CD4-positive, alpha-beta memory T cell (primary cell): Measurements from ENCODE around the gene MBD3. TPM values are rescaled to one million over a fixed set of nuclear protein-coding genes. Genes with fewer than 3 reads are reported as not detected.
A peak's percentile ranks its signal among the peaks of the same experiment; 100 is the strongest.
"Not testable (repeated sequence)": the region's sequence is repeated elsewhere in the genome, so short reads cannot be mapped to it uniquely, and the experiment has no call there.

Experiments
- CTCF ChIA-PET: fragments of 350-600 bp; sonication (Branson Sonifier 250); formaldehyde crosslinking; loops from one replicate; lab custom pipeline; 2021; ENCODE audit warnings: inconsistent platforms; ENCODE audit not compliant: partially characterized antibody; lab: Charles Lee
- POLR2A ChIA-PET: fragments of 350-600 bp; sonication (Branson Sonifier 250); formaldehyde crosslinking; loops from one replicate; lab custom pipeline; 2021; ENCODE audit not compliant: partially characterized antibody; lab: Charles Lee
- DNase-seq, 5 donors: peaks; one replicate each; pipeline versions ENCODE4 v3.0.0 to v3.0.0-alpha.2; 2020 to 2022; ENCODE audit warnings: mixed read lengths in 1 of 5
- H3K27ac ChIP-seq: one replicate; pipeline ENCODE4 v1.7.0; 2013; ENCODE audit warnings: low read depth, low read length
- H3K27me3 ChIP-seq: 2 replicates; pipeline ENCODE4 v1.7.0; 2013; ENCODE audit warnings: mild to moderate bottlenecking, low read length, moderate library complexity; ENCODE audit not compliant: insufficient read depth
- H3K36me3 ChIP-seq: 2 replicates; pipeline ENCODE4 v1.7.0; 2013; ENCODE audit warnings: mild to moderate bottlenecking, low read length, moderate library complexity; ENCODE audit not compliant: insufficient read depth
- H3K4me1 ChIP-seq: 2 replicates; pipeline ENCODE4 v1.7.0; 2013; ENCODE audit warnings: mild to moderate bottlenecking, low read length, moderate library complexity; ENCODE audit not compliant: insufficient read depth
- H3K4me3 ChIP-seq, 2 donors: one replicate each; pipeline ENCODE4 v1.7.0; 2013; ENCODE audit warnings: low read length in 2 of 2, mild to moderate bottlenecking in 1 of 2
- H3K9me3 ChIP-seq, 2 donors: one replicate each; pipeline ENCODE4 v1.7.0; 2013; ENCODE audit warnings: low read length in 2 of 2, control low read depth in 1 of 2; ENCODE audit not compliant: control insufficient read depth in 1 of 2
- H3K27ac Mint-ChIP-seq, 7 donors: one replicate each; pipeline ENCODE4 v1.8.0; 2020 to 2021; ENCODE audit warnings: mixed read lengths in 7 of 7, mild to moderate bottlenecking in 6 of 7, inconsistent platforms in 3 of 7, moderate library complexity in 3 of 7
- H3K27me3 Mint-ChIP-seq, 2 donors: one replicate each; pipeline ENCODE4 v1.8.0; 2020 to 2021; ENCODE audit warnings: mixed read lengths in 2 of 2
- H3K36me3 Mint-ChIP-seq, 2 donors: one replicate each; pipeline ENCODE4 v1.8.0; 2020 to 2021; ENCODE audit warnings: mixed read lengths in 2 of 2, inconsistent platforms in 1 of 2, mild to moderate bottlenecking in 1 of 2
- H3K4me1 Mint-ChIP-seq, 4 donors: one replicate each; pipeline ENCODE4 v1.8.0; 2020 to 2021; ENCODE audit warnings: mixed read lengths in 4 of 4, mild to moderate bottlenecking in 1 of 4
- H3K4me3 Mint-ChIP-seq, 8 donors: one replicate each; pipeline ENCODE4 v1.8.0; 2020 to 2021; ENCODE audit warnings: mixed read lengths in 8 of 8, mild to moderate bottlenecking in 7 of 8, moderate library complexity in 6 of 8, inconsistent platforms in 3 of 8
- H3K9me3 Mint-ChIP-seq, 8 donors: one replicate each; pipeline ENCODE4 v1.8.0; 2020 to 2021; ENCODE audit warnings: mixed read lengths in 8 of 8, mild to moderate bottlenecking in 5 of 8, inconsistent platforms in 3 of 8, moderate library complexity in 1 of 8
- intact Hi-C: fragments of 100-400 bp; cut with micrococcal nuclease; formaldehyde crosslinking; loops from one replicate; pipeline ENCODE4 v1.15.1; 2023
- polyA plus RNA-seq, 2 donors: library from polyadenylated mRNA; unstranded; fragments of 300-500 nt; fragmentation: Illumina TruSeq; gene quantifications; one replicate each; pipeline ENCODE4 v1.2.3, GENCODE V29; 2021
- total RNA-seq, 2 experiments: library from RNA; stranded (reverse); gene quantifications; one replicate each; pipeline ENCODE4 v1.2.3, GENCODE V29; 2021

MBD3 gene
- total and polyA plus RNA-seq, 4 experiments from 2014 or later = 3.9 to 62.8 (median 34.6) TPM

- Mint-ChIP-seq H3K9me3 (no peaks in the 10 kb centered on the region), H3K4me3 (no peak overlapping the region), H3K36me3 (no peaks in the 10 kb centered on the region), H3K27me3 (peaks cover 3 to 12% of the 10 kb centered on the region in 2 donors), H3K27ac (no peak overlapping the region), H3K4me1 (no peaks in the 10 kb centered on the region)
- no peak for DNase-seq
- Histone ChIP-seq H3K27me3 (no peaks in the 10 kb centered on the region), H3K27ac (no peak overlapping the region), H3K4me1 (no peaks in the 10 kb centered on the region), H3K9me3 (no peaks in the 10 kb centered on the region), H3K36me3 (no peaks in the 10 kb centered on the region), H3K4me3 (no peak overlapping the region)
- ChIA-PET POLR2A (no interaction called here), CTCF (no interaction called here)
- intact Hi-C loops = no loop called here
Observed at GRCh38 chr19:1553415-1553814, 39.2 kb downstream of the MBD3 start.

GRCh38 chr19:1551068-1552040, 41.3 kb downstream of the MBD3 start:
- intact Hi-C loops = no loop called here
- ChIA-PET POLR2A (no interaction called here), CTCF (interaction anchor here (1.1 to 1.2 kb wide), 2 partner anchors 8 to 275 kb away, joined by 3 read pairs; no protein-coding TSS in a partner anchor)
- H3K36me3 Mint-ChIP-seq = no peaks in the 10 kb centered on the region
- DNase-seq = no peak
- peaks cover 0 to 2% (median 0%) of the 10 kb centered on the region in 4 donors for H3K4me1 Mint-ChIP-seq
- Histone ChIP-seq H3K4me3 (no peak overlapping the region), H3K4me1 (no peaks in the 10 kb centered on the region), H3K36me3 (no peaks in the 10 kb centered on the region), H3K27ac (no peak overlapping the region), H3K9me3 (no peaks in the 10 kb centered on the region), H3K27me3 (no peaks in the 10 kb centered on the region)
- peaks cover 3 to 15% of the 10 kb centered on the region in 2 donors for H3K27me3 Mint-ChIP-seq
- peak overlapping the region in 1 of 7 donors; percentile 63 for H3K27ac Mint-ChIP-seq
- no peak overlapping the region for H3K4me3 Mint-ChIP-seq
- H3K9me3 Mint-ChIP-seq = no peaks in the 10 kb centered on the region

GRCh38 chr19:1549332-1549945, 43.2 kb downstream of the MBD3 start:
- Mint-ChIP-seq H3K27me3 (peaks cover 8 to 19% of the 10 kb centered on the region in 2 donors), H3K27ac (no peak overlapping the region), H3K36me3 (no peaks in the 10 kb centered on the region), H3K4me3 (no peak overlapping the region), H3K9me3 (no peaks in the 10 kb centered on the region), H3K4me1 (peaks cover 0 to 6% (median 2%) of the 10 kb centered on the region in 4 donors)
- Histone ChIP-seq H3K4me3 (no peak overlapping the region), H3K9me3 (no peaks in the 10 kb centered on the region), H3K36me3 (no peaks in the 10 kb centered on the region), H3K4me1 (no peaks in the 10 kb centered on the region), H3K27ac (no peak overlapping the region), H3K27me3 (no peaks in the 10 kb centered on the region)
- DNase-seq = no peak
- intact Hi-C loops = no loop called here
- CTCF ChIA-PET = interaction anchor here (4.0 kb wide), 1 partner anchor 123 kb away, joined by 52 read pairs; no protein-coding TSS in a partner anchor
- POLR2A ChIA-PET = no interaction called here

GRCh38 chr19:1540365-1540925, 52.2 kb downstream of the MBD3 start:
- no peak for DNase-seq
- intact Hi-C loops = no loop called here
- no peaks in the 10 kb centered on the region for H3K4me1 Mint-ChIP-seq
- no peak overlapping the region for H3K27ac ChIP-seq
- H3K27ac Mint-ChIP-seq = no peak overlapping the region
- no peaks in the 10 kb centered on the region for H3K36me3 ChIP-seq
- ChIA-PET CTCF (interaction anchor here (0.6 kb wide), 1 partner anchor 1212 kb away, joined by 3 read pairs; no protein-coding TSS in a partner anchor), POLR2A (no interaction called here)
- no peaks in the 10 kb centered on the region for H3K4me1 ChIP-seq
- H3K27me3 Mint-ChIP-seq = peaks cover 14 to 18% of the 10 kb centered on the region in 2 donors
- no peaks in the 10 kb centered on the region for H3K27me3 ChIP-seq
- H3K36me3 Mint-ChIP-seq = no peaks in the 10 kb centered on the region
- H3K4me3 Mint-ChIP-seq = no peak overlapping the region
- no peaks in the 10 kb centered on the region for H3K9me3 ChIP-seq
- H3K4me3 ChIP-seq = no peak overlapping the region
- H3K9me3 Mint-ChIP-seq = no peaks in the 10 kb centered on the region

GRCh38 chr19:1539749-1540148, 52.9 kb downstream of the MBD3 start:
- H3K27ac ChIP-seq, H3K36me3 ChIP-seq, intact Hi-C loops, H3K4me3 Mint-ChIP-seq, H3K27me3 ChIP-seq, H3K36me3 Mint-ChIP-seq, H3K4me1 ChIP-seq, DNase-seq, POLR2A ChIA-PET, H3K27ac Mint-ChIP-seq, H3K9me3 ChIP-seq, CTCF ChIA-PET, H3K4me3 ChIP-seq, H3K9me3 Mint-ChIP-seq, H3K4me1 Mint-ChIP-seq: not testable (repeated sequence)
- peaks cover 18% of the 10 kb centered on the region in 2 donors for H3K27me3 Mint-ChIP-seq

GRCh38 chr19:1538978-1539377, 53.7 kb downstream of the MBD3 start:
- no peak overlapping the region for H3K27ac ChIP-seq
- intact Hi-C loops = no loop called here
- no peaks in the 10 kb centered on the region for H3K4me1 ChIP-seq
- no peaks in the 10 kb centered on the region for H3K9me3 ChIP-seq
- Mint-ChIP-seq H3K27ac (no peak overlapping the region), H3K4me3 (no peak overlapping the region), H3K4me1 (no peaks in the 10 kb centered on the region), H3K9me3 (no peaks in the 10 kb centered on the region), H3K27me3 (peaks cover 17% of the 10 kb centered on the region in 2 donors), H3K36me3 (no peaks in the 10 kb centered on the region)
- ChIA-PET POLR2A (no interaction called here), CTCF (interaction anchor here (1.9 kb wide), 1 partner anchor 7 kb away, joined by 4 read pairs; no protein-coding TSS in a partner anchor)
- no peaks in the 10 kb centered on the region for H3K36me3 ChIP-seq
- H3K4me3 ChIP-seq = no peak overlapping the region
- no peak for DNase-seq
- no peaks in the 10 kb centered on the region for H3K27me3 ChIP-seq

GRCh38 chr19:1535699-1536098, 57.0 kb downstream of the MBD3 start:
- POLR2A ChIA-PET, H3K9me3 ChIP-seq, H3K36me3 Mint-ChIP-seq, H3K4me3 Mint-ChIP-seq, H3K9me3 Mint-ChIP-seq, DNase-seq, H3K36me3 ChIP-seq, H3K27ac Mint-ChIP-seq, H3K4me1 Mint-ChIP-seq, H3K4me1 ChIP-seq, H3K27me3 ChIP-seq, intact Hi-C loops, H3K4me3 ChIP-seq, H3K27ac ChIP-seq: not testable (repeated sequence)
- CTCF ChIA-PET = interaction anchor here (1.0 kb wide), 1 partner anchor 10 kb away, joined by 3 read pairs; no protein-coding TSS in a partner anchor
- H3K27me3 Mint-ChIP-seq = peaks cover 13 to 16% of the 10 kb centered on the region in 2 donors
